PC-9 (cell line): ENCODE results near the gene PDE4C. TPM values are rescaled to one million over a fixed set of nuclear protein-coding genes. Genes with fewer than 3 reads are reported as not detected.
A peak's percentile ranks its signal among the peaks of the same experiment; 100 is the strongest.

Source experiments
- BruUV-seq: library from RNA; stranded (reverse); fragments of 400-500 nt; replicated peaks from 2 replicates; lab custom pipeline; 2021; lab: Mats Ljungman, UMichigan
- CTCF ChIA-PET: fragments of 300-600 bp; sonication (Branson Sonifier 250); formaldehyde crosslinking; loops from one replicate; lab custom pipeline; 2022; ENCODE audit warnings: antibody characterized with exemption; lab: Charles Lee
- POLR2A ChIA-PET: fragments of 300-600 bp; sonication (Branson Sonifier 250); formaldehyde crosslinking; loops from one replicate; lab custom pipeline; 2022; ENCODE audit warnings: antibody characterized with exemption; ENCODE audit not compliant: unreplicated experiment; lab: Charles Lee
- DNase-seq, 2 experiments: peaks; one replicate each; pipeline versions ENCODE4 v3.0.0 to v3.0.0-alpha.2; 2015 to 2022; ENCODE audit warnings: mixed read lengths in 1 of 2
- H2AFZ ChIP-seq: fragments of 200-600 bp; sonication (generic); 2 replicates; pipeline ENCODE4 v1.8.1; 2017; ENCODE audit warnings: antibody characterized with exemption
- H3F3A ChIP-seq: fragments of 200-600 bp; sonication (generic); 2 replicates; pipeline ENCODE4 v1.8.1; 2017; ENCODE audit warnings: antibody characterized with exemption, mild to moderate bottlenecking, low read depth; ENCODE audit not compliant: insufficient read depth
- H3K27ac ChIP-seq: fragments of 200-600 bp; sonication (generic); 2 replicates; pipeline ENCODE4 v1.6.1; 2016; ENCODE audit warnings: mixed run types
- H3K27me3 ChIP-seq: fragments of 200-600 bp; sonication (generic); 2 replicates; pipeline ENCODE4 v1.6.1; 2016; ENCODE audit warnings: low read depth, mixed run types; ENCODE audit not compliant: insufficient read depth
- H3K36me3 ChIP-seq: fragments of 200-600 bp; sonication (generic); 2 replicates; pipeline ENCODE4 v1.6.1; 2016; ENCODE audit warnings: low read depth, mixed run types
- H3K4me1 ChIP-seq: fragments of 200-600 bp; sonication (generic); replicated peaks from 2 replicates; pipeline ENCODE4 v1.6.1; 2016; ENCODE audit warnings: mixed run types; ENCODE audit not compliant: insufficient read depth
- H3K4me2 ChIP-seq: fragments of 200-600 bp; sonication (generic); 2 replicates; pipeline ENCODE4 v1.6.1; 2017; ENCODE audit warnings: mixed run types
- H3K4me3 ChIP-seq: fragments of 200-600 bp; sonication (generic); 2 replicates; pipeline ENCODE4 v1.6.1; 2016; ENCODE audit warnings: mixed run types
- H3K79me2 ChIP-seq: fragments of 200-600 bp; sonication (generic); 2 replicates; pipeline ENCODE4 v1.6.1; 2017; ENCODE audit warnings: low read depth, mixed run types
- H3K9me2 ChIP-seq: fragments of 200-600 bp; sonication (generic); 2 replicates; pipeline ENCODE4 v1.8.1; 2017; ENCODE audit warnings: mild to moderate bottlenecking; ENCODE audit not compliant: insufficient read depth
- H3K9me3 ChIP-seq: fragments of 200-600 bp; sonication (generic); 2 replicates; pipeline ENCODE4 v1.8.1; 2016; ENCODE audit warnings: low read depth; ENCODE audit not compliant: insufficient read depth
- H4K20me1 ChIP-seq: fragments of 200-600 bp; sonication (generic); 2 replicates; pipeline ENCODE4 v1.8.1; 2017; ENCODE audit not compliant: insufficient read depth
- EZH2 ChIP-seq: fragments of 200-600 bp; sonication (generic); IDR thresholded peaks from 2 replicates; pipeline ENCODE4 v1.8.0; 2017; ENCODE audit warnings: antibody characterized with exemption, low read depth
- intact Hi-C: fragments of 100-400 bp; cut with micrococcal nuclease; formaldehyde crosslinking; loops from one replicate; pipeline ENCODE4 v1.10.0; 2022; ENCODE audit not compliant: unreplicated experiment
- total RNA-seq: library from RNA; stranded (reverse); gene quantifications from 2 replicates; pipeline ENCODE4 v1.2.3, GENCODE V29; 2021
- TF ChIP-seq, protein P1 (sequence below): fragments of 200-600 bp; sonication (generic); conservative IDR thresholded peaks from 2 replicates; pipeline ENCODE4 v1.6.1; 2017; ENCODE audit warnings: mixed run types, antibody characterized with exemption, mild to moderate bottlenecking, moderate library complexity

Gene PDE4C
- total RNA-seq, 1 experiment from 2014 or later, result 2.2 TPM

DNA sequence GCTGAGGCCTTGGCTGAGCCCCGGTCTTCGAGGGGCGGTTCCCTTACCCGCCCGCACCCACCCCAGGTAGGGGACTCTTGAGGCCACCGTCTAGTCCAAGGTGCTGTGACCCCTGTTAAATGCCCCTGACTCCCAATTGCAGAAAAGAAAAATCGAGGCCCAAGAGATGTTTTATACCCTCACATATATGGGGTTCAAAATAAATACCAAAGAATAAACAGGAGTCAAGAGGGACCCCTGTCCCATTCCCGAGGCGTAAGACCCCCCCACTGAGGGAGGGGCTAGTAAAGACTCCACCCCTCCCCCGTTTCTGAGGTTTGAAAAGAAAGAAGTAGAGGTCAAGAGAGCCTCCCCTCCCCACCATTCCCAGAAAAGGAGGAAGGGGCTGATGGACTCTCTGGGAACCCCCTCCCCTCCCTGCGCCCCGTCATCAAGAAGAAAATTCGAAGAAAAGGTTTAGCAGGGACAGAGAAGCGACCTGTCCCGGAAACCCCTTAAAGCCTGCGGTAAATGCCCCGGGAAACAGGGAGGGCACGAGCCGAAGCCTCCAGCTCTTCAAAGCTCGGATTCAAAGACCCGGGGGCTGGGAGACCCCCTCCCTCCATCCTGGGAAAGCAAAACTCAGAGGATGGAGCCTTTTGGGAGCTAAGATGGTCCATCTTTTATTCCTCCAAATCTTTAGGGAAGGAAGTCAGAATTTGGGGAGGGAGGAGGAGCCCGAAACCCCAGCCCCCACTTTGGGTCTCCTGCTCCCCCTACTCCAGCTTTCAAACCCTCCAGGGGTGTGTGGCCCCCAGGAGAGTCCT is 21.6 kb downstream of the PDE4C start:
- ChIA-PET POLR2A (interaction anchor here (0.6 to 1.0 kb wide), 4 partner anchors 20 to 75 kb away, joined by 3 to 5 read pairs (median 4); no protein-coding TSS in a partner anchor), CTCF (interaction anchor here (0.5 to 1.1 kb wide), 7 partner anchors 22 to 215 kb away, joined by 3 to 21 read pairs (median 5); partner anchors contain the start of gene SSBP4)
- peaks cover 10% of the 10 kb centered on the region; the same call in 1 of the 2 replicates for H3F3A ChIP-seq
- intact Hi-C loops, result loop anchor here (1.0 kb wide), 2 partner anchors 12 to 124 kb away; no protein-coding TSS in a partner anchor
- no peaks in the 10 kb centered on the region for H3K9me3 ChIP-seq
- H3K9me2 ChIP-seq, result no peaks in the 10 kb centered on the region
- H3K27ac ChIP-seq, result peak overlapping the region; percentile 46
- DNase-seq, result peak in 1 of 2 experiments; percentile 73
- peak overlapping the region; percentile 92 for H2AFZ ChIP-seq
- peak overlapping the region; percentile 73 for H3K4me3 ChIP-seq
- H3K79me2 ChIP-seq, result no peaks in the 10 kb centered on the region
- H3K27me3 ChIP-seq, result no peaks in the 10 kb centered on the region
- no peaks in the 10 kb centered on the region for H3K36me3 ChIP-seq
- BruUV-seq, result TSS peak; percentile 66
- peaks cover 13% of the 10 kb centered on the region for H3K4me1 ChIP-seq
- no peaks in the 10 kb centered on the region for H4K20me1 ChIP-seq
- peak overlapping the region; percentile 83 for H3K4me2 ChIP-seq
- TF ChIP-seq, protein P1, sequence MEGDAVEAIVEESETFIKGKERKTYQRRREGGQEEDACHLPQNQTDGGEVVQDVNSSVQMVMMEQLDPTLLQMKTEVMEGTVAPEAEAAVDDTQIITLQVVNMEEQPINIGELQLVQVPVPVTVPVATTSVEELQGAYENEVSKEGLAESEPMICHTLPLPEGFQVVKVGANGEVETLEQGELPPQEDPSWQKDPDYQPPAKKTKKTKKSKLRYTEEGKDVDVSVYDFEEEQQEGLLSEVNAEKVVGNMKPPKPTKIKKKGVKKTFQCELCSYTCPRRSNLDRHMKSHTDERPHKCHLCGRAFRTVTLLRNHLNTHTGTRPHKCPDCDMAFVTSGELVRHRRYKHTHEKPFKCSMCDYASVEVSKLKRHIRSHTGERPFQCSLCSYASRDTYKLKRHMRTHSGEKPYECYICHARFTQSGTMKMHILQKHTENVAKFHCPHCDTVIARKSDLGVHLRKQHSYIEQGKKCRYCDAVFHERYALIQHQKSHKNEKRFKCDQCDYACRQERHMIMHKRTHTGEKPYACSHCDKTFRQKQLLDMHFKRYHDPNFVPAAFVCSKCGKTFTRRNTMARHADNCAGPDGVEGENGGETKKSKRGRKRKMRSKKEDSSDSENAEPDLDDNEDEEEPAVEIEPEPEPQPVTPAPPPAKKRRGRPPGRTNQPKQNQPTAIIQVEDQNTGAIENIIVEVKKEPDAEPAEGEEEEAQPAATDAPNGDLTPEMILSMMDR, result no peak
- no peak for TF ChIP-seq EZH2

DNA sequence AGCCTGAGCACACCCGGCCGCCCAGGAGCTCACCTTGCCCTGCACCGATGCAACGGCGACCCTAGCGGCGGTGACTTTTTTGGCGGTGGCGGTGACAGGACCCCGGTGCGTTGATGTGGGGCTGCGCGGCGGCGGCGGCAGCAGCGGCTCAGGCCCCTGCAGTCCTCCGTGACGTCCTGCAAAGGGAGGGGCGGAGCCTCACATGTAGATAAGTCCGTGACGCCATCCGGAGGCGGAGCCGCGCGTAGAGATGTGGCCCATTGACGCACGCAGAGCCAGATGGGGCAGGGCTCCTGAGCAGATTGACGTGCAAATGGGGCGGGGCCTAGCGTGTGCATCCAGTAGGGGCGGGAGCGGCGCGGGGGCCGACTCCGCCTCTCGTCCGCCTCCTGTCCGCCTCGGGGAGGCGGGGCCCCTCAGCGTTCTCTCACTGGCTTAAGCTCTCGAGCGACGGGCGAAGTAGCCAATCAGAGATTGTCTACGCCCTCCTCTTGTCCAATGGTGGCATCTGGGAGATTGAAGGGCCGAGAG is 22.3 kb downstream of the PDE4C start, which contains the start of gene RAB3A:
TSS of gene RAB3A (minus strand) at position 180 of the 531 bp plus-strand sequence. CDS start 1,302 bp downstream, outside the sequence.
- Histone ChIP-seq H3K27me3 (no peaks in the 10 kb centered on the region), H4K20me1 (no peaks in the 10 kb centered on the region), H3K79me2 (no peaks in the 10 kb centered on the region), H3K9me3 (no peaks in the 10 kb centered on the region), H3K4me2 (peak within 1 kb of the TSS; percentile 94), H3F3A (peaks cover 10% of the 10 kb centered on the region; the same call in 1 of the 2 replicates), H3K4me3 (peak within 1 kb of the TSS; percentile 73), H3K36me3 (no peaks in the 10 kb centered on the region), H2AFZ (peak within 1 kb of the TSS; percentile 92), H3K4me1 (peaks cover 13% of the 10 kb centered on the region), H3K27ac (peak within 1 kb of the TSS; percentile 46), H3K9me2 (no peaks in the 10 kb centered on the region)
- no TSS peak for BruUV-seq
- intact Hi-C loops, result loop anchor here (1.0 kb wide), 2 partner anchors 12 to 124 kb away; no protein-coding TSS in a partner anchor
- ChIA-PET CTCF (interaction anchor here (0.6 to 1.0 kb wide), 6 partner anchors 17 to 215 kb away, joined by 3 to 5 read pairs (median 4); partner anchors contain the start of gene SSBP4), POLR2A (interaction anchor here (0.7 to 1.0 kb wide), 3 partner anchors 21 to 76 kb away, joined by 3 to 4 read pairs (median 3); no protein-coding TSS in a partner anchor)
- DNase-seq, result peak; percentile 99 to 100
- no peak for TF ChIP-seq EZH2
- TF ChIP-seq, protein P1, result no peak

DNA sequence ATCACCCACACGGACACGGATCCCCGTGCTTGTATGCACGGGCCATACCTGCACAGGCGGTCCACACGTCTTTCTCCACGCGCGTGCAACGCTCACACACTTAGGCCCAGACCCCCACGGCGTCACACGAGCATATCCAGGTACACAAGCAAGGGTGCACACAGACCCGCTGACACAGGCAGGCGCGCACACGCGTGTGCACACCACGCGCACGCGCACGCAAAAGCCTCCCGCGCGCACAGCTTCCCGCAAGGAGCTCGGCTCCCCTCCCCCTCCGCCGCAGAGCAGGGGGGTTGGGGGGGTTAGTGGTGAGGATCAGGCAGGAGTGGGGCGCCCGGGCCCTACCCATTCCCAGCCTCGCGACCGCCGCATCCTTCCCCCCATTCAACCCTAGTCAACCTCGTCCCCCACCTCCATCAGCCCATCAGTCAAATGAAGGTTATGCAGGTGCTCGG is 22.8 kb downstream of the PDE4C start:
- H4K20me1 ChIP-seq, result no peaks in the 10 kb centered on the region
- intact Hi-C loops, result no loop called here
- H2AFZ ChIP-seq, result peak overlapping the region; percentile 74
- no peaks in the 10 kb centered on the region for H3K79me2 ChIP-seq
- peak overlapping the region; percentile 66 for H3K4me3 ChIP-seq
- H3K9me2 ChIP-seq, result no peaks in the 10 kb centered on the region
- no peak for DNase-seq
- H3K4me2 ChIP-seq, result peak overlapping the region; percentile 94
- no peaks in the 10 kb centered on the region for H3K27me3 ChIP-seq
- peaks cover 13% of the 10 kb centered on the region for H3K4me1 ChIP-seq
- ChIA-PET CTCF (interaction anchor here (0.6 to 1.0 kb wide), 5 partner anchors 16 to 216 kb away, joined by 3 to 5 read pairs (median 4); partner anchors contain the start of gene SSBP4), POLR2A (interaction anchor here (1.0 kb wide), 1 partner anchor 21 kb away, joined by 3 read pairs; no protein-coding TSS in a partner anchor)
- TF ChIP-seq, protein P1, result no peak
- no peak for TF ChIP-seq EZH2
- no peak overlapping the region for H3K27ac ChIP-seq
- H3K9me3 ChIP-seq, result no peaks in the 10 kb centered on the region
- peaks cover 10% of the 10 kb centered on the region; the same call in 1 of the 2 replicates for H3F3A ChIP-seq
- no TSS peak for BruUV-seq
- H3K36me3 ChIP-seq, result no peaks in the 10 kb centered on the region
